ENCODE measurements around the gene CEACAM6.
"Not testable (repeated sequence)": the region's sequence is repeated elsewhere in the genome, so short reads cannot be mapped to it uniquely, and the experiment has no call there.

The CEACAM6 gene

DNA sequence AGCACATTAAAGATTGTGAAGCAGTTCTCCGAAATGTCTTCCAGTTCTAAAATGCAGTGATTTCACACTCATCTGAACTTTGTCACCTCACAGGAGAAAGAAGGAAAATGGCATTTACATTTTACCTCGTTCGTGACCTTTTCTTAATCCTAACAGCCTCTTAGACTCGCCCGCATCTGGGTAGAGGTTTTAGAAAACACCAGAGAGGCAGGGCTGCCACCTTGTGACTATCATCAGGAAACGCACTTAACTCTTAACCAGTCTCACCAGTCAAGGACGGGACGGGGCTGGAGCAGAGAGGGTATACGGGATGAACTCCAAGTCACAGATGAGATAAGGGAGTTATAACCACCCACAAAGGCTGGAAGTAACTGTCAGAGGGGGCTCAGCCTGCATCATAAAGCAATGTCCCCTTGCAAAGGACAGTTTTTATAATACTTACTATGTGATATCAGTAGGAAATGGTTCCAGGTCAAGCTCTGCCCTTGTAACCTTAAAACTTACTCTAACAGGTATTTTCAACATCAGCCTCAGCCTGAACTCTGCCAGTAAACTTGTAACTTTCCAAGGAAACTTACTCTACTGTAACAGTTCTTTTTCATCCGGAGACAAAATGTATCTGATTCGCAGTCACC lies 8.6 kb upstream of the CEACAM6 start:
- peak; percentile 23 to 27 for DNase-seq (ENCODE audit: low read depth in 2 of 2)

- no peak for DNase-seq (ENCODE audit: low read depth in 2 of 2)
These were observed 7.3 kb upstream of the CEACAM6 start for GRCh38 chr19:41748012-41748411.

GRCh38 chr19:41750248-41751134 lies 4.8 kb upstream of the CEACAM6 start:
- not testable (repeated sequence) for DNase-seq (ENCODE audit: low read depth in 2 of 2)

DNA sequence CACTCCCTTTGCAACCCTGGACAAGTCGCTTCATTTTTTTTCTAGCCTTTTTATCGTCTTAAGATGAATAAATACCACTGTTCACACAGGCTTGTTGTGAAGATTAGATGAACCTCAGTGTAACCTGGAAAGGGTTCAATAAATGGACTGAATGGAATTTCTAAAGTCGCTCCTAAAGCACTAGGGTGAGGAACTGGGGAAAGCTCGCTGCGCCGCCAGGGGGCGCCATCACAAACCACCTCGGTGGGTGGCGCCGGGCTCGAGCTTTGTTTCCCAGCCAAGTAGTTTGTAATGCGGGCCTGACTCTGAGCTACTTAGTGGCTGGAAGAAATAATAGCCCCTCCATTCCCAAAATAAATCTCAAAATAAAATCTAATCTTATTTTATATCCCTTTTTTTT lies 2.2 kb upstream of the CEACAM6 start:
- DNase-seq (ENCODE audit: low read depth in 2 of 2) = peak; percentile 71 to 73

GRCh38 chr19:41753936-41754529 lies 1.3 kb upstream of the CEACAM6 start:
- DNase-seq (ENCODE audit: low read depth in 2 of 2) = peak; percentile 40 to 58

GRCh38 chr19:41758846-41759245 lies 3.5 kb downstream of the CEACAM6 start:
- DNase-seq (ENCODE audit: low read depth in 2 of 2) = no peak

DNA sequence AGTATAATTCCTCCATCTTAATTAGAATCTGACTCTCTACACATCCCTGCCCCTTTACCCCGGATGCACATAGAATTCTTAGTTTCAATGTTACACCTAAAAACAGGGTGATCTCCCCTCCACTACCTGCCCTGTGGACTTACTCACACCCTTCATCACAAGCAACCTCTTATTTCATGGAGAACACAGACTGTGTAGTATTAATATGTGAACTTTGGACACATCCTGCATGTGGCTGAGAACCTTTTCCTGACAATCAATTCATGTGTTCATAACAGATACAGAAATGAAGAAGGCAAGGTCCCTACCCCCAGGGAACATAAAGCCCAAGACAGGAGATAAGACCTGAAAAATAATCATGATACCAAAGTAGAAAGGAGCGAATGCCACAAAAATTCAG lies 11.8 kb downstream of the CEACAM6 start:
- DNase-seq (ENCODE audit: low read depth in 2 of 2) = no peak

- DNase-seq (ENCODE audit: low read depth in 2 of 2) = not testable (repeated sequence)
These were observed 12.8 kb downstream of the CEACAM6 start for GRCh38 chr19:41768105-41768504.

GRCh38 chr19:41769608-41770007 lies 14.3 kb downstream of the CEACAM6 start:
- DNase-seq (ENCODE audit: low read depth in 2 of 2) = no peak

DNA sequence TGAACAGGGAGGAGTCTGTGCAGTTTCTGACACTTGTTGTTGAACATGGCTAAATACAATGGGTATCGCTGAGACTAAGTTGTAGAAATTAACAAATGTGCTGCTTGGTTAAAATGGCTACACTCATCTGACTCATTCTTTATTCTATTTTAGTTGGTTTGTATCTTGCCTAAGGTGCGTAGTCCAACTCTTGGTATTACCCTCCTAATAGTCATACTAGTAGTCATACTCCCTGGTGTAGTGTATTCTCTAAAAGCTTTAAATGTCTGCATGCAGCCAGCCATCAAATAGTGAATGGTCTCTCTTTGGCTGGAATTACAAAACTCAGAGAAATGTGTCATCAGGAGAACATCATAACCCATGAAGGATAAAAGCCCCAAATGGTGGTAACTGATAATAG lies 16.1 kb downstream of the CEACAM6 start:
- DNase-seq (ENCODE audit: low read depth in 2 of 2) = no peak

- DNase-seq (ENCODE audit: low read depth in 2 of 2) = peak; percentile 15 to 39
These were observed 19.2 kb downstream of the CEACAM6 start for GRCh38 chr19:41774515-41774980.

DNA sequence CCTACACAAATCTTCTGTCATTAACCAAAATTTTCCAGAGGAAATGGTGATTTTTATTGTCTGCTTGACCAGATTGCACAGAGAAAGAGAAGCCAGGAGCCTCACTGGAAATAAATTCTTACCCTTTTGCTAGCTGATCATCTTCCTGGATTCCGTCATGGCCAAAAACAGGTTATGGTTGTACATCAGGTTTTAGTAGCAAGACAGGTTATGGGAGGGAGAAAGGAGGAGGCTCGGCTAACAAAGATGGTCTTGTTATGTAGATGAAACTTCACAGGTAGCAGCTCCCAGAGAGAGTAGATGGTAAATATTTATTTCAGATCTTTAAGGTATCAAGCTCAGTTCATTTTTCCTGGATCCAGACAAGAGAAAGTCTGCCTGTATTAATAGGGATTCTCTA lies 21.4 kb downstream of the CEACAM6 start:
- DNase-seq (ENCODE audit: low read depth in 2 of 2) = no peak

GRCh38 chr19:41783612-41784011 lies 28.3 kb downstream of the CEACAM6 start:
- DNase-seq (ENCODE audit: low read depth in 2 of 2) = no peak

- DNase-seq (ENCODE audit: low read depth in 2 of 2) = no peak
These were observed 29.0 kb downstream of the CEACAM6 start for GRCh38 chr19:41784312-41784711.

DNA sequence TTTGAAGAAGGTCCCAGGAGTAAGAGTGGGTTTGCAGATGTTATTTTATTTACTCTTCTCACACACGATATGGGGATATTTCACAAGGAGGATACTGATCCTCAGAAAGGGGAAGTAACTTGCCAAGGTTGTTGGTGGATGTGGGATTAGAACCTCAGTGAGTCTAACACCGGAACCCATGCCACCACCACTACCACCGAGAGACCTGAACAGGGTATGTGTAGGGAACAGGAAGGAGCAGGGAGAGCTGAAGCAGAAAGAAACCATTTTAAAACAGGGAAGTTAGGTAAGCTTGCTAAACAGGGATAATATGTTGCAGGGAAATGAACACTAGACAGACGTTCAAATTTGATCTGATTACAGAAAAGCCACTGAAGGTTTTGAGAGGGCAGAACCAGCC lies 29.4 kb downstream of the CEACAM6 start:
- no peak for DNase-seq (ENCODE audit: low read depth in 2 of 2)

DNA sequence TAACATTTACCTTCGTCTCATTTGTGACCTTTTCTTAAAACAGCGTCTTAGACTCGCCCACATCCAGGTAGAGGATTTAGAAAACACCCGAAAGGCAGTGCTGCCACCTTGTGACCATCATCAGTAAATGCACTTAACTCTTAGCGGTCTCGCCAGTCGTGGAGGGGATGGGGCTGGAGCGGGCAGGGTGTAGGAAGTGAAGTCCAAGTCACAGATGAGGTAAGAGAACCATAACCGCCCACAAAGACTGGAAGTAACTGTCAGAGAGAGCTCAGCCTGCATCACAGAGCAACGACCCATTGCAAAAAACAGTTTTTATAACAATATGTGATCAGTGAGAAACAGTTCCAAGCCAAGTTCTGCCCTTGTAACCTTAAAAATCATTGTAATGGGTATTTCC lies 30.3 kb downstream of the CEACAM6 start:
- DNase-seq (ENCODE audit: low read depth in 2 of 2) = peak; percentile 44 to 49

DNA sequence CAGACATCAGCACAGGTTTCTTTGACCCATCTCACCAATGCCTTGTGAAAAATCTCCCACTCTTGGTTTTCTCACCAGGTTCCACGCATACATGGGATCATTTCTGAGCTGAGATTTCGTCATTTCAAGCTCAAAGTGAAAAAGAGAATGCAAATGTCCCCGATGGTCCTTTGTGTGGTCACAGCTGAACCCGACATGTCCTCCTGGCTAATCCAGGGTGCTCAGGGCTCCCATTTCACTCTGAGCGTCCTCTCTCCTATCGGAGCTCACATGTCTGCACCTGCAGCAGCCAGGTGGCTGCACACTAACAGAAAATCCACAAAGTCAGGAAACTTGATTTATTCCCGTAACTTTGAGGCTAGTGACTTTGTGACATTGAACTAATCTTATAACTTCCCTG lies 31.7 kb downstream of the CEACAM6 start:
- no peak for DNase-seq (ENCODE audit: low read depth in 2 of 2)

- not testable (repeated sequence) for DNase-seq (ENCODE audit: low read depth in 2 of 2)
These were observed 33.2 kb downstream of the CEACAM6 start for GRCh38 chr19:41788518-41788917.

DNA sequence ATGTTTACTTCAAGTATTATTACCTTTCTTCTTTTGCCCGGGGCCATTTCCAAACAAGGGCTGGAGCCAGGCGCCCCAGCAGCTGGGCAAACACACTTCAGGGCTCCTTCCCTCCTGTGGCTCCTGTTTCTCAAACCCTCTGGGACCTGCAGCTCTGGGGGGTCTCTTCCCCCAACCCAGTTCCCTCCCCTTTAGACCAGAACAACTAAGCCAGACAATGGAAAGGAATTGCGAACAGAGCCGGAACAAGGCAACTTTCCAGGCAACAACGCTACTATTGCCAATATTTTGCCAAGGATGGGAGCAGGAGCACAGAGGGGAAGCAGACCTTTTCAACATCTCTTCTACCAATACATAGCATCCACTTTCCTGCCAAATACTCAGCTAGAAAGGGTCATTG lies 33.7 kb downstream of the CEACAM6 start:
- not testable (repeated sequence) for DNase-seq (ENCODE audit: low read depth in 2 of 2)

DNA sequence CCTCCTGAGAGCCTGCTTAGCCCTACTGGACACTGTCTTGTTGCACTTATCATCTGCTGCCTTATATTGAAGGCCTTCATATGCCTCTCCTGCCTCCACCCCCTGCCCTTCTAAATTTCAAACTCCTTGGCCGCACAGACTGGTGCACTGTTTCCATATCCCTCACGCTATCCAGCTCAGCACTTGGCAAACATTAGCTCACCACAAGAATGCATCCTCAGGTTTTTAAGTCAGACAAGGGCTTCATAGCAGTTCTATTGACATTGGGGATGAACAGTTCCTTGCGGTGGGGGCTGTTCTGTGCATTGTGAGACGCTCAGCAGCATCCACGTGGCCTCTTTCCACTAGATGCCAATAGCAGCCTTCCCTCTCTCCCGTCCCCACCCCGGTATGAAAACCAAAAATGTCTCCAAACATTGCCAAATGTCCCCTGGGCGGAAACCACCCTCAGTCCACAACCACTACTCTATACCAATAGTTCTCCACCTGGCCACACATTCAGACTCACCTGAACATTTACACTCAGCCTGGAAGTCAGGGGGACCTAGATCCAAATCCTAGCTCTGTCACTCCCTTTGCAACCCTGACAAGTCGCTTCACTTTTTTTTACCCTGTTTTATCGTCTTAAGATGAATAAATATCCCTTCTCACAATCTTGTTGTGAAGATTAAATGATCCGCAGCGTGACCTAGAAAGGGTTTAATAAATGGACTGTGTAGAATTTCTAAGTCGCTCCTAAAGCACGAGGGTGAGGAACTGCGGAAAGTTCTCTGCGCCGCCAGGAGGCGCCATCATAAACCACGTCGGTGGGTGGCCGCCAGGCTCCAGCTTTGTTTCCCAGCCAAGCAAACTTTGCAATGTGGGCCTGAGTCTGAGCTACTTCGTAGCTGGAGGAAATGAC lies 37.4 kb downstream of the CEACAM6 start:
- peak; percentile 30 to 46 for DNase-seq (ENCODE audit: low read depth in 2 of 2)

- no peak for DNase-seq (ENCODE audit: low read depth in 2 of 2)
These were observed 38.0 kb downstream of the CEACAM6 start for GRCh38 chr19:41793414-41793727.

DNA sequence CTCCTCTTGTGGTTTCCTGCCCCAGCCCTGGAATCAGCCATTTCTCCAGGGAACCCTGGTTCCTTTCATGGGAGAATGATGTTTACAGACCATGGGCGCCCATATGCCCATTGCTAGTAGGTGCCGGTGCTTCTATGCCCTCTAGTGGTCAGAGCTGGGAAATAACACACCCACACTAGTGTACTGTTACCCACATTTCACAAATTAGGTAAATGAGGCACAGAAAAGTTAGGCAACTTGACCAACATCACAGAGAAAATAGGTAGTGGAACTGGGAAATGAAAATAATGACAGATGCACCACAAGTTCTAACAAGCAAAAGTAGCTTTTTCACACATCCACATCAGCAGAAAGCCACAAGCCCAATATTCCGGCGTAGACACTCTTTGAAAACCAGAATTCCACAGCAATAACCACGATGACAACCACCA lies 39.7 kb downstream of the CEACAM6 start:
- peak; percentile 22 to 38 for DNase-seq (ENCODE audit: low read depth in 2 of 2)
